ENCODE measurements around the gene EEF1AKMT4. TPM values are rescaled to one million over a fixed set of nuclear protein-coding genes. Genes with fewer than 3 reads are reported as not detected.

Gene EEF1AKMT4
- total RNA-seq, 1 experiment from 2014 or later, result 10.7 TPM

- Histone ChIP-seq H3K36me3 (ENCODE audit: control insufficient read depth, insufficient read depth, low read length) (no peaks in the 10 kb centered on the region), H3K27ac (ENCODE audit: low read length) (no peak overlapping the region), H3K4me3 (ENCODE audit: low read depth in 2 of 2, low read length in 2 of 2) (no peak overlapping the region), H3K9me3 (ENCODE audit: control insufficient read depth, insufficient read depth, low read depth, low read length) (no peaks in the 10 kb centered on the region), H3K27me3 (ENCODE audit: control insufficient read depth, insufficient read depth, low read length) (peaks cover 6% of the 10 kb centered on the region; the same call in 1 of the 2 replicates), H3K4me1 (ENCODE audit: control insufficient read depth, insufficient read depth, low read length) (no peaks in the 10 kb centered on the region)
- ChIA-PET POLR2A (no interaction called here), CTCF (no interaction called here)
- intact Hi-C loops (cut with micrococcal nuclease; ENCODE audit: unreplicated experiment) (no loop called here), in situ Hi-C loops (cut with HindIII; ENCODE audit: low pct_unique_long_range_greater_than_20kb, low sequenced_read_pairs) (no loop called here)
- ATAC-seq (peak; percentile 35; the same call in 1 of the 2 replicates), DNase-seq (ENCODE audit: low read depth, low spot score) (no peak)
- TF ChIP-seq TCF7L2 (IDR thresholded peaks at IDR 0.05; ENCODE audit: low read depth, low read length), result no peak
- TF ChIP-seq SIN3A (IDR thresholded peaks at IDR 0.05; ENCODE audit: borderline replicate concordance, insufficient read depth, low read depth, low read length), result no peak
- TF ChIP-seq, protein P1, sequence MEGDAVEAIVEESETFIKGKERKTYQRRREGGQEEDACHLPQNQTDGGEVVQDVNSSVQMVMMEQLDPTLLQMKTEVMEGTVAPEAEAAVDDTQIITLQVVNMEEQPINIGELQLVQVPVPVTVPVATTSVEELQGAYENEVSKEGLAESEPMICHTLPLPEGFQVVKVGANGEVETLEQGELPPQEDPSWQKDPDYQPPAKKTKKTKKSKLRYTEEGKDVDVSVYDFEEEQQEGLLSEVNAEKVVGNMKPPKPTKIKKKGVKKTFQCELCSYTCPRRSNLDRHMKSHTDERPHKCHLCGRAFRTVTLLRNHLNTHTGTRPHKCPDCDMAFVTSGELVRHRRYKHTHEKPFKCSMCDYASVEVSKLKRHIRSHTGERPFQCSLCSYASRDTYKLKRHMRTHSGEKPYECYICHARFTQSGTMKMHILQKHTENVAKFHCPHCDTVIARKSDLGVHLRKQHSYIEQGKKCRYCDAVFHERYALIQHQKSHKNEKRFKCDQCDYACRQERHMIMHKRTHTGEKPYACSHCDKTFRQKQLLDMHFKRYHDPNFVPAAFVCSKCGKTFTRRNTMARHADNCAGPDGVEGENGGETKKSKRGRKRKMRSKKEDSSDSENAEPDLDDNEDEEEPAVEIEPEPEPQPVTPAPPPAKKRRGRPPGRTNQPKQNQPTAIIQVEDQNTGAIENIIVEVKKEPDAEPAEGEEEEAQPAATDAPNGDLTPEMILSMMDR (IDR thresholded peaks at IDR 0.05), result no peak
- TF ChIP-seq POLR2AphosphoS5 (IDR thresholded peaks at IDR 0.05; ENCODE audit: low read depth, low read length), result no peak
- TF ChIP-seq, protein P2, sequence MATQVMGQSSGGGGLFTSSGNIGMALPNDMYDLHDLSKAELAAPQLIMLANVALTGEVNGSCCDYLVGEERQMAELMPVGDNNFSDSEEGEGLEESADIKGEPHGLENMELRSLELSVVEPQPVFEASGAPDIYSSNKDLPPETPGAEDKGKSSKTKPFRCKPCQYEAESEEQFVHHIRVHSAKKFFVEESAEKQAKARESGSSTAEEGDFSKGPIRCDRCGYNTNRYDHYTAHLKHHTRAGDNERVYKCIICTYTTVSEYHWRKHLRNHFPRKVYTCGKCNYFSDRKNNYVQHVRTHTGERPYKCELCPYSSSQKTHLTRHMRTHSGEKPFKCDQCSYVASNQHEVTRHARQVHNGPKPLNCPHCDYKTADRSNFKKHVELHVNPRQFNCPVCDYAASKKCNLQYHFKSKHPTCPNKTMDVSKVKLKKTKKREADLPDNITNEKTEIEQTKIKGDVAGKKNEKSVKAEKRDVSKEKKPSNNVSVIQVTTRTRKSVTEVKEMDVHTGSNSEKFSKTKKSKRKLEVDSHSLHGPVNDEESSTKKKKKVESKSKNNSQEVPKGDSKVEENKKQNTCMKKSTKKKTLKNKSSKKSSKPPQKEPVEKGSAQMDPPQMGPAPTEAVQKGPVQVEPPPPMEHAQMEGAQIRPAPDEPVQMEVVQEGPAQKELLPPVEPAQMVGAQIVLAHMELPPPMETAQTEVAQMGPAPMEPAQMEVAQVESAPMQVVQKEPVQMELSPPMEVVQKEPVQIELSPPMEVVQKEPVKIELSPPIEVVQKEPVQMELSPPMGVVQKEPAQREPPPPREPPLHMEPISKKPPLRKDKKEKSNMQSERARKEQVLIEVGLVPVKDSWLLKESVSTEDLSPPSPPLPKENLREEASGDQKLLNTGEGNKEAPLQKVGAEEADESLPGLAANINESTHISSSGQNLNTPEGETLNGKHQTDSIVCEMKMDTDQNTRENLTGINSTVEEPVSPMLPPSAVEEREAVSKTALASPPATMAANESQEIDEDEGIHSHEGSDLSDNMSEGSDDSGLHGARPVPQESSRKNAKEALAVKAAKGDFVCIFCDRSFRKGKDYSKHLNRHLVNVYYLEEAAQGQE (IDR thresholded peaks at IDR 0.05; ENCODE audit: insufficient read depth in 1 of 2, low read depth in 2 of 2, low read length in 1 of 2), result no peak
- no TSS peak for BruUV-seq (replicated peaks)
Measured at GRCh38 chr3:184275381-184275701, 25.9 kb downstream of the EEF1AKMT4 start.

DNA sequence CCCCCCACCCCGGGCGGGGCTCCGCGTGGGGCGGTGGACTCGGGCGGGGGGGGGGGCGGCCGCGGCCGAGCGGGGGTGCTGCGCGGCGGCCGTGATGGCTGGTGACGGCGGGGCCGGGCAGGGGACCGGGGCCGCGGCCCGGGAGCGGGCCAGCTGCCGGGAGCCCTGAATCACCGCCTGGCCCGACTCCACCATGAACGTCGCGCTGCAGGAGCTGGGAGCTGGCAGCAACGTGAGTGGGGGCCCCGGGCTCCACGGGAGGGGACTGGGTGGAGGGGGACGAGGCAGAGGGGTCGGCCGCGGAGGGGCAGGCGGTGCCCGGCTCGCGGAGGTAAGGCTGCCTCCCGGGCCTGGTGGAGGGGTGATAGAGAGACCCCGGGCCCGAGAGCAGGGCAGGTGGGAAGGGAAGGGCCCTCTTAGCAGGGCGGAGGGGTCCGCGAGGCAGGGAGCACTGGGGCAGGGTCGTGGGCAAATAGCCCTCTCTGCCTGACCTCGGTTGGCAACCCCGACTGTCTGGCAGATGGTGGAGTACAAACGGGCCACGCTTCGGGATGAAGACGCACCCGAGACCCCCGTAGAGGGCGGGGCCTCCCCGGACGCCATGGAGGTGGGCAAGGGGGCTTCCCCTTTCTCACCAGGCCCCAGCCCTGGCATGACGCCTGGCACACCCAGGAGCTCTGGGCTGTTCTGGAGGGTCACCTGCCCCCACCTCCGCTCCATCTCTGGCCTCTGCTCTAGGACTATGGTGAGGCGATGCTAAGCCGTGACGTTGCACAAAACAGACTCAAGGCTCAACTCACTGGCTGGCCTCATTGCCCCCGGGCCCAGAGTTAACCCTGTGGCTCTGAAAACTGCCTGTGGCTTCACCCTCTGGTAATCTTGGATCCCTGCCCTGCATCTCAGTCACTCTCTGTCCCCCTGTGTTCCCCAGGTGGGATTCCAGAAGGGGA, 26.8 kb downstream of the EEF1AKMT4 start, which contains the start of gene ECE2:
TSS of gene ECE2 (plus strand) at position 62 of the 950 bp plus-strand sequence. CDS start at position 194, 132 bp downstream.
- ATAC-seq, result peak; percentile 28; the same call in 1 of the 2 replicates
- in situ Hi-C loops (cut with HindIII; ENCODE audit: low pct_unique_long_range_greater_than_20kb, low sequenced_read_pairs), result no loop called here
- TF ChIP-seq TCF7L2 (IDR thresholded peaks at IDR 0.05; ENCODE audit: low read depth, low read length), result no peak
- TF ChIP-seq, protein P2 (IDR thresholded peaks at IDR 0.05; ENCODE audit: insufficient read depth in 1 of 2, low read depth in 2 of 2, low read length in 1 of 2), result no peak
- TF ChIP-seq, protein P1 (IDR thresholded peaks at IDR 0.05), result no peak
- no peak for TF ChIP-seq SIN3A (IDR thresholded peaks at IDR 0.05; ENCODE audit: borderline replicate concordance, insufficient read depth, low read depth, low read length)
- no peak for TF ChIP-seq POLR2AphosphoS5 (IDR thresholded peaks at IDR 0.05; ENCODE audit: low read depth, low read length)

More for the DNA sequence above, 26.8 kb downstream of the EEF1AKMT4 start, which contains the start of gene ECE2:
- H3K4me3 ChIP-seq (ENCODE audit: low read depth in 2 of 2, low read length in 2 of 2), result no peak within 1 kb of the TSS
- no peaks in the 10 kb centered on the region for H3K4me1 ChIP-seq (ENCODE audit: control insufficient read depth, insufficient read depth, low read length)
- intact Hi-C loops (cut with micrococcal nuclease; ENCODE audit: unreplicated experiment), result no loop called here
- H3K27me3 ChIP-seq (ENCODE audit: control insufficient read depth, insufficient read depth, low read length), result peaks cover 6% of the 10 kb centered on the region; the same call in 1 of the 2 replicates
- H3K36me3 ChIP-seq (ENCODE audit: control insufficient read depth, insufficient read depth, low read length), result no peaks in the 10 kb centered on the region
- BruUV-seq (replicated peaks), result no TSS peak
- CTCF ChIA-PET, result interaction anchor here (0.6 kb wide), 1 partner anchor 250 kb away, joined by 4 read pairs; no protein-coding TSS in a partner anchor
- POLR2A ChIA-PET, result no interaction called here
- H3K9me3 ChIP-seq (ENCODE audit: control insufficient read depth, insufficient read depth, low read depth, low read length), result no peaks in the 10 kb centered on the region
- H3K27ac ChIP-seq (ENCODE audit: low read length), result no peak within 1 kb of the TSS
- no peak for DNase-seq (ENCODE audit: low read depth, low spot score)
